Measurements from ENCODE around the gene TCHP.

The TCHP gene

GRCh38 chr12:109966546-109966945 is 66.5 kb downstream of the TCHP start:
- no peak for DNase-seq

- peak; percentile 44 for DNase-seq
Observed at GRCh38 chr12:109967383-109968031, 67.4 kb downstream of the TCHP start.

Data from NCI-H82 (cell line).